ENCODE results near the gene NIM1K.

DNA sequence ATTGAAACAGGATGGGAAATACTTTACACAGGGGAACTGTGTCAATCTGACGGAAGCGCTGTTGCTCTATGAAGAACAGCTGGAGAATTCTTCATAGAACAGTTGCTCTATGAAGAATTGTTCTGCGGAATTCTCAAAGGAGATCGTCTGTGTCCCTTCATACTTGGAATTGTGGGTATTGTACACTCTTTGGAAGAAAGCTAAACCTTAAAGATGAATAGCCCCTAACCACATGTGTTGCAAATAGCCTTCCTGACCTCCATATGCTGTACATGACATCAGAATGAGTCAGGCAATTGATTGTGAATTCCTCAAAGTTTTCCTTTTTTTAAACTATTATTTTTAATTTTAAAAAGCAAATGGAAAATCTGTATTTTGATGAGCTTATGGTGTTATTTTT lies 15.6 kb downstream of the NIM1K start:
- TF ChIP-seq CTCF (IDR thresholded peaks at IDR 0.05; ENCODE audit: low read depth, low read length) (no peak), EZH2phosphoT487 (IDR thresholded peaks at IDR 0.05; ENCODE audit: low read depth) (no peak)

Measured in OCI-LY3 (cell line).